Glutamatergic neuron (in vitro differentiated cells): ENCODE measurements around the gene FTL. TPM values are rescaled to one million over a fixed set of nuclear protein-coding genes. Genes with fewer than 3 reads are reported as not detected.

Experiments
- DNase-seq: peaks from one replicate; pipeline ENCODE4 v3.0.0; 2022
- H3K27ac Mint-ChIP-seq: one replicate; pipeline ENCODE4 v1.8.0; 2020; ENCODE audit warnings: mild to moderate bottlenecking, mixed read lengths, inconsistent platforms; ENCODE audit not compliant: unreplicated experiment
- H3K27me3 Mint-ChIP-seq: one replicate; pipeline ENCODE4 v1.8.0; 2020; ENCODE audit warnings: mild to moderate bottlenecking, moderate library complexity, mixed read lengths, inconsistent platforms; ENCODE audit not compliant: unreplicated experiment
- H3K36me3 Mint-ChIP-seq: one replicate; pipeline ENCODE4 v1.8.0; 2020; ENCODE audit warnings: mild to moderate bottlenecking, mixed read lengths, inconsistent platforms; ENCODE audit not compliant: unreplicated experiment
- H3K4me1 Mint-ChIP-seq: one replicate; pipeline ENCODE4 v1.8.0; 2020; ENCODE audit warnings: mild to moderate bottlenecking, low read depth, mixed read lengths, inconsistent platforms; ENCODE audit not compliant: unreplicated experiment
- H3K4me3 Mint-ChIP-seq: one replicate; pipeline ENCODE4 v1.8.0; 2020; ENCODE audit warnings: mild to moderate bottlenecking, mixed read lengths, inconsistent platforms; ENCODE audit not compliant: unreplicated experiment
- H3K9me3 Mint-ChIP-seq: one replicate; pipeline ENCODE4 v1.8.0; 2020; ENCODE audit warnings: mild to moderate bottlenecking, moderate library complexity, mixed read lengths, inconsistent platforms; ENCODE audit not compliant: unreplicated experiment
- total RNA-seq: library from RNA; stranded (reverse); fragmentation: NEBNext Ultra II Directional; extraction: Animal tissue kit (Norgen Biotek cat#: 25700); gene quantifications from one replicate; pipeline ENCODE4 v1.2.1, GENCODE V29; 2021; ENCODE audit not compliant: unreplicated experiment
- TF ChIP-seq, protein P1 (sequence below): fragments of 200-600 bp; sonication (generic); IDR thresholded peaks from one replicate; pipeline ENCODE4 v1.5.0; 2021; ENCODE audit not compliant: partially characterized antibody, unreplicated experiment

The FTL gene
- total RNA-seq, 1 donor from 2014 or later: 875 TPM

DNA sequence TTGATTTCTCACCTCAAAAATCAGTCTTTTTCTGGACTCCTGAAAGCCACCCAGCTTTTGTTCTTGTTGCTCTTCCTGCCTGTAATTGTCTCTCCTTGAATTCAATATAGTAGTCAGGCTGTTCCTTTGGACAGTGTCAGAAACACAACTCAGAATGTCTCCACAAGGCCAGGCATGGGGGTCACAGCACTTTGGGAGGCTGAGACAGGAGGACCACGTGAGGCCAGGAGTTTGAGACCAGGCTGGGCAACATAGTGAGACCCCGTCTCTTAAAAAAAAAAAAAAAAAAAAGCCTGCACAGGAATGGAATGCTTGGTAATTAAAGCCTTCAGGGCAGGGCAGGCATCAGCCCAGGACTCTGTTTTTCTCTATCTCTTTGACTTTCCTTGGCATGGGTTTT, 19.3 kb upstream of the FTL start:
- no peaks in the 10 kb centered on the region for H3K36me3 Mint-ChIP-seq
- H3K4me1 Mint-ChIP-seq: peaks cover 5% of the 10 kb centered on the region
- TF ChIP-seq, protein P1, sequence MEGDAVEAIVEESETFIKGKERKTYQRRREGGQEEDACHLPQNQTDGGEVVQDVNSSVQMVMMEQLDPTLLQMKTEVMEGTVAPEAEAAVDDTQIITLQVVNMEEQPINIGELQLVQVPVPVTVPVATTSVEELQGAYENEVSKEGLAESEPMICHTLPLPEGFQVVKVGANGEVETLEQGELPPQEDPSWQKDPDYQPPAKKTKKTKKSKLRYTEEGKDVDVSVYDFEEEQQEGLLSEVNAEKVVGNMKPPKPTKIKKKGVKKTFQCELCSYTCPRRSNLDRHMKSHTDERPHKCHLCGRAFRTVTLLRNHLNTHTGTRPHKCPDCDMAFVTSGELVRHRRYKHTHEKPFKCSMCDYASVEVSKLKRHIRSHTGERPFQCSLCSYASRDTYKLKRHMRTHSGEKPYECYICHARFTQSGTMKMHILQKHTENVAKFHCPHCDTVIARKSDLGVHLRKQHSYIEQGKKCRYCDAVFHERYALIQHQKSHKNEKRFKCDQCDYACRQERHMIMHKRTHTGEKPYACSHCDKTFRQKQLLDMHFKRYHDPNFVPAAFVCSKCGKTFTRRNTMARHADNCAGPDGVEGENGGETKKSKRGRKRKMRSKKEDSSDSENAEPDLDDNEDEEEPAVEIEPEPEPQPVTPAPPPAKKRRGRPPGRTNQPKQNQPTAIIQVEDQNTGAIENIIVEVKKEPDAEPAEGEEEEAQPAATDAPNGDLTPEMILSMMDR: no peak
- H3K9me3 Mint-ChIP-seq: peaks cover 6% of the 10 kb centered on the region
- no peak for DNase-seq
- H3K4me3 Mint-ChIP-seq: no peak overlapping the region
- no peak overlapping the region for H3K27ac Mint-ChIP-seq
- peaks cover 8% of the 10 kb centered on the region for H3K27me3 Mint-ChIP-seq

DNA sequence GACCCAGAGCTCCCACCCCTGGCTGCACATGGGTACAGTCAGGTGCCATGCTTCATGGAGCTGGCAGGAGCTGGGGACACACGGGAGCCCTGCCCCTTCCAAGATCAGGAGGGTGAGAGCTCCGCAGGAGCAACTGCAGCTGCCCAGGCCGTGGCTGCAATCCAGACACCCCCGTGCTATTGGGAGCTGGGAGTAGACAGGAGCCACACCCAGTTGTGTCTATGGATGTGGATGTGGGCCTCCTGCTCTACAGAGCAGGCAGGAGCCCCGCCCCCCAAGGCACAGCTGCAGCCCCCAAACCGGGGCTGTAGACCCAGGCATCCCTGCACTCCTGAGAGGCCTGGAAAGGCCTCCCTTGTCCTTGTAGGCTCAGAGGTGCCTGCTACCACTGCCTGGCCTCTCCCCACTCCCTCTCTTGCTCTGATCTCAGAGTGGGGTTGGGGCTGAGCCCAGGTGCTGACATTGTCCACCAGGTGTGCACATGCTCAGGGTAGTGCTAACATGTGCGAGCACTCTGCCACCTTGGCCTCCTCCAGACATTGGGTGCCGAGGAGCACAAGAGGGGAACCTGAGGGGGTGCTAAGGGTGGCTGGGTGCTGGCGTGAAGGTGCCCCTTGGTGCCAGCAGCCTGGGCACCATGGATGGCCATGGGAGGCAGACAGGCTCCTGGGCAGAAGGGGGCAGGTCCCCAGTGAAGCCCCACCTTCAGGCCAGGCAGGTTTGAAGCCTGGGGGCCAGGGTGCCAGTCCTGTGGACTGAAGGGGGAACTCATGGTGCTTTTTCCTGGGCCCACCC, 18.4 kb upstream of the FTL start:
- Mint-ChIP-seq H3K4me3 (no peak overlapping the region), H3K4me1 (peaks cover 5% of the 10 kb centered on the region), H3K9me3 (peaks cover 6% of the 10 kb centered on the region), H3K27me3 (peaks cover 8% of the 10 kb centered on the region), H3K36me3 (no peaks in the 10 kb centered on the region), H3K27ac (no peak overlapping the region)
- TF ChIP-seq, protein P1: no peak
- no peak for DNase-seq

DNA sequence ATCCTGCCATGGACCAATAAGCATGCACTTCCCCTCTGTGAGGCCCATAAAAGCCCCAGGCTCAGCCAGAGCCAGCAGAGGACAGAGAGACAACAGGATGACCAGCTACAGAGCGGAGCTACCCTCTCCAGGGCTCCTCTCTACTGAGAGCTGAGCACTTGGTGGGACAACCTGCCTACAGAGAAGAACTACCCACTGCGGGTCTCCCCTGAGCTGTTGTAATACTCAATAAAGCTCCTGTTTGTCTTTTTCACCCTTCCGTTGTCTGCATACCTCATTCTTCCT, 17.9 kb upstream of the FTL start:
- no peaks in the 10 kb centered on the region for H3K36me3 Mint-ChIP-seq
- peaks cover 5% of the 10 kb centered on the region for H3K9me3 Mint-ChIP-seq
- H3K4me1 Mint-ChIP-seq: peaks cover 5% of the 10 kb centered on the region
- DNase-seq: no peak
- TF ChIP-seq, protein P1: no peak
- no peak overlapping the region for H3K4me3 Mint-ChIP-seq
- no peak overlapping the region for H3K27ac Mint-ChIP-seq
- peaks cover 7% of the 10 kb centered on the region for H3K27me3 Mint-ChIP-seq

DNA sequence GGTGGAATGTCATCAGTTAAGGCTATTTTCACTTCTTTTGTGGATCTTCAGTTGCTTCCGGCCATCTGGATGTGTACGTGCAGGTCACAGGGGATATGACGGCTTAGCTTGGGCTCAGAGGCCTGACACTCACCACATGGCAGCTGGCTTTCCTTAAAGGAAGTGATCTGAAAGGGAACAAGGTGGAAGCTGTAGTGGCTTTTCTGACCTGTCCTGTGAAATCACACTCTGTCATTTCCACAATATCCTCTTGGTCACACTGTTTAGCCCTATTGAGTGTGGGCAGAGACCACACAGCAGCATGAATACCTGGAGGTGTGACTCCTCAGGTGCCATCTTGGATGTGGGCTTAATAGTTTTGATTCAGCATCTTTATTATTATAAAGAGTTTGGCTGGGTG, 14.9 kb upstream of the FTL start:
- DNase-seq: no peak
- H3K4me3 Mint-ChIP-seq: no peak overlapping the region
- peak overlapping the region; percentile 15 for H3K27ac Mint-ChIP-seq
- peaks cover 6% of the 10 kb centered on the region for H3K9me3 Mint-ChIP-seq
- H3K36me3 Mint-ChIP-seq: no peaks in the 10 kb centered on the region
- TF ChIP-seq, protein P1: no peak
- H3K4me1 Mint-ChIP-seq: peaks cover 7% of the 10 kb centered on the region
- H3K27me3 Mint-ChIP-seq: peaks cover 6% of the 10 kb centered on the region

DNA sequence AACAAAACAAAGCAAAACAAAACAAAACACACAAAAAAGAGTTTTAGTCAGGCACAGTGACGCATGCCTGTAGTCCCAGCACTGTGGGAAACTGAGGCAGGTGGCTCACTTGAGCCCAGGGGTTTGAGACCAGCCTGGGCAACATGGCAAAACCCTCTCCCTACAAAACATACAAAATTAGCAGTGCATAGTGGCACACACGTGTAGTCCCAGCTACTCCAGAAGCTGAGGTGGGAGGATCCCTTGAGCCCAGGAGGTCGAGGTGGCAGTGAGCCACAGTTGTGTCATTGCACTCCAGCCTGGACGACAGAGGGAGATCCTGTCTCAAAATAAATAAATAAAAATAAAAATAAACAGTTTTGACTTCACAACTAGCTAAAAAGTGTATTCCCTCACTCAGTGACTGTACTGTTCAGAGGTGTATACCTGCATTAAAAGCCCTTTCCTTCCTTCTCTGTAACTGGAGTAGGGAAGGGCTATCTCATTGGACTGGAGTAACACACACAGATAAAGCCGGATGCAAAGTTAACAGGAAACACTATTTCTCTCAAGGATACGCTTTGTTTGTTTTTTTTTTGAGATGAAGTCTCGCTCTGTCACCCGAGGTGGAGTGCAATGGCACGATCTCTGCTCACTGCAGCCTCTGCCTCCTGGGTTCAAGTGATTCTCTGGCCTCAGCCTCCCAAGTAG, 14.1 kb upstream of the FTL start:
- Mint-ChIP-seq H3K4me1 (peaks cover 12% of the 10 kb centered on the region), H3K36me3 (no peaks in the 10 kb centered on the region), H3K9me3 (peaks cover 8% of the 10 kb centered on the region), H3K4me3 (no peak overlapping the region), H3K27ac (no peak overlapping the region), H3K27me3 (peaks cover 6% of the 10 kb centered on the region)
- TF ChIP-seq, protein P1: no peak
- no peak for DNase-seq
